WTC11 (cell line): Measurements from ENCODE around the gene STKLD1. TPM values are rescaled to one million over a fixed set of nuclear protein-coding genes. Genes with fewer than 3 reads are reported as not detected.

Source experiments
- ATAC-seq: fragments of 200-7000 bp; cut with Tn5 transposase; 2 replicates; pipeline ENCODE4 v1.10.0; 2021; ENCODE audit warnings: mild to moderate bottlenecking, moderate library complexity
- CTCF ChIA-PET: fragments of 300-600 bp; sonication (Branson Sonifier 250); formaldehyde crosslinking; loops from one replicate; lab custom pipeline; 2021; ENCODE audit warnings: antibody characterized with exemption; lab: Charles Lee
- POLR2A ChIA-PET: fragments of 350-600 bp; sonication (Branson Sonifier 250); formaldehyde crosslinking; loops from one replicate; lab custom pipeline; 2021; ENCODE audit warnings: antibody characterized with exemption; lab: Charles Lee
- DNase-seq: peaks from one replicate; pipeline ENCODE4 v3.0.0; 2021; ENCODE audit warnings: low spot score
- H3K27ac Mint-ChIP-seq: 2 replicates; pipeline ENCODE4 v1.8.0; 2021; ENCODE audit warnings: mixed read lengths
- H3K27me3 Mint-ChIP-seq: 2 replicates; pipeline ENCODE4 v1.8.0; 2021; ENCODE audit warnings: low read depth, mild to moderate bottlenecking, moderate library complexity, mixed read lengths
- H3K36me3 Mint-ChIP-seq: 2 replicates; pipeline ENCODE4 v1.8.0; 2021; ENCODE audit warnings: mixed read lengths
- H3K4me1 Mint-ChIP-seq: 2 replicates; pipeline ENCODE4 v1.8.0; 2022; ENCODE audit warnings: mixed read lengths
- H3K4me3 Mint-ChIP-seq: 2 replicates; pipeline ENCODE4 v1.8.0; 2021; ENCODE audit warnings: mild to moderate bottlenecking, moderate library complexity, mixed read lengths
- H3K9me3 Mint-ChIP-seq: 2 replicates; pipeline ENCODE4 v1.8.0; 2021; ENCODE audit warnings: mixed read lengths
- ESRRA ChIP-seq: sonication (generic); formaldehyde crosslinking; IDR thresholded peaks from 2 replicates; pipeline ENCODE4 v1.8.1; 2022; ENCODE audit warnings: mild to moderate bottlenecking, missing genetic modification reagents, borderline replicate concordance
- GRHL2 ChIP-seq: fragments of 250-450 bp; sonication (Bioruptor Pico); IDR thresholded peaks from 2 replicates; pipeline ENCODE4 v1.8.0; 2022; ENCODE audit warnings: mild to moderate bottlenecking, moderate library complexity; ENCODE audit not compliant: insufficient replicate concordance, severe bottlenecking
- HMGA2 ChIP-seq: fragments of 250-450 bp; sonication (Bioruptor Pico); IDR thresholded peaks from 2 replicates; pipeline ENCODE4 v1.4.0; 2021; ENCODE audit warnings: mild to moderate bottlenecking, moderate library complexity
- MYBL2 ChIP-seq: sonication (generic); formaldehyde crosslinking; IDR thresholded peaks from 2 replicates; pipeline ENCODE4 v1.8.1; 2023; ENCODE audit warnings: mild to moderate bottlenecking, moderate library complexity, missing genetic modification reagents
- OVOL2 ChIP-seq: fragments of 250-450 bp; sonication (Bioruptor Pico); IDR thresholded peaks from 2 replicates; pipeline ENCODE4 v1.9.0; 2021; ENCODE audit warnings: mild to moderate bottlenecking, borderline replicate concordance
- PRRX2 ChIP-seq: fragments of 250-450 bp; sonication (Bioruptor Pico); IDR thresholded peaks from 2 replicates; pipeline ENCODE4 v1.8.0; 2021; ENCODE audit warnings: mild to moderate bottlenecking
- SMAD3 ChIP-seq: sonication (generic); formaldehyde crosslinking; IDR thresholded peaks from 2 replicates; pipeline ENCODE4 v1.8.0; 2022; ENCODE audit warnings: missing genetic modification reagents, mild to moderate bottlenecking, borderline replicate concordance
- SMAD4 ChIP-seq: sonication (generic); formaldehyde crosslinking; IDR thresholded peaks from 2 replicates; pipeline ENCODE4 v1.8.0; 2022; ENCODE audit warnings: mild to moderate bottlenecking, missing genetic modification reagents
- ZBTB21 ChIP-seq: sonication (generic); formaldehyde crosslinking; IDR thresholded peaks from 2 replicates; pipeline ENCODE4 v1.8.1; 2023; ENCODE audit warnings: mild to moderate bottlenecking, missing genetic modification reagents, borderline replicate concordance
- ZNF121 ChIP-seq: sonication (generic); formaldehyde crosslinking; IDR thresholded peaks from 2 replicates; pipeline ENCODE4 v1.8.0; 2023; ENCODE audit warnings: missing genetic modification reagents
- total RNA-seq: library from RNA; stranded (reverse); gene quantifications from 3 replicates; pipeline ENCODE4 v1.2.3, GENCODE V29; 2021
- TF ChIP-seq, protein P1 (sequence below): sonication (generic); formaldehyde crosslinking; IDR thresholded peaks from 2 replicates; pipeline ENCODE4 v1.8.1; 2022; ENCODE audit warnings: mild to moderate bottlenecking, missing genetic modification reagents, moderate library complexity, borderline replicate concordance
- TF ChIP-seq, protein P2 (sequence below): sonication (generic); formaldehyde crosslinking; IDR thresholded peaks from 2 replicates; pipeline ENCODE4 v1.8.1; 2022; ENCODE audit warnings: missing genetic modification reagents, borderline replicate concordance
- TF ChIP-seq, protein P3 (sequence below): sonication (generic); formaldehyde crosslinking; IDR thresholded peaks from 2 replicates; pipeline ENCODE4 v1.8.0; 2022; ENCODE audit warnings: mild to moderate bottlenecking, missing genetic modification reagents
- TF ChIP-seq, protein P4 (sequence below): sonication (generic); formaldehyde crosslinking; IDR thresholded peaks from 2 replicates; pipeline ENCODE4 v1.8.0; 2022; ENCODE audit warnings: mild to moderate bottlenecking, missing genetic modification reagents
- TF ChIP-seq, protein P5 (sequence below): sonication (generic); formaldehyde crosslinking; IDR thresholded peaks from 2 replicates; pipeline ENCODE4 v1.8.1; 2023; ENCODE audit warnings: mild to moderate bottlenecking, missing genetic modification reagents, moderate library complexity
- TF ChIP-seq, protein P6 (sequence below): sonication (generic); formaldehyde crosslinking; IDR thresholded peaks from 2 replicates; pipeline ENCODE4 v1.8.1; 2022; ENCODE audit warnings: low read depth, mild to moderate bottlenecking, moderate library complexity, missing genetic modification reagents, borderline replicate concordance
- TF ChIP-seq, protein P7 (sequence below): sonication (generic); formaldehyde crosslinking; IDR thresholded peaks from 2 replicates; pipeline ENCODE4 v1.8.0; 2022; ENCODE audit warnings: mild to moderate bottlenecking, missing genetic modification reagents
- TF ChIP-seq, protein P8 (sequence below): sonication (generic); formaldehyde crosslinking; IDR thresholded peaks from 2 replicates; pipeline ENCODE4 v1.8.0; 2023; ENCODE audit warnings: missing genetic modification reagents, mild to moderate bottlenecking, borderline replicate concordance

The STKLD1 gene
- total RNA-seq, 1 experiment from 2014 or later = 0.98 TPM

DNA sequence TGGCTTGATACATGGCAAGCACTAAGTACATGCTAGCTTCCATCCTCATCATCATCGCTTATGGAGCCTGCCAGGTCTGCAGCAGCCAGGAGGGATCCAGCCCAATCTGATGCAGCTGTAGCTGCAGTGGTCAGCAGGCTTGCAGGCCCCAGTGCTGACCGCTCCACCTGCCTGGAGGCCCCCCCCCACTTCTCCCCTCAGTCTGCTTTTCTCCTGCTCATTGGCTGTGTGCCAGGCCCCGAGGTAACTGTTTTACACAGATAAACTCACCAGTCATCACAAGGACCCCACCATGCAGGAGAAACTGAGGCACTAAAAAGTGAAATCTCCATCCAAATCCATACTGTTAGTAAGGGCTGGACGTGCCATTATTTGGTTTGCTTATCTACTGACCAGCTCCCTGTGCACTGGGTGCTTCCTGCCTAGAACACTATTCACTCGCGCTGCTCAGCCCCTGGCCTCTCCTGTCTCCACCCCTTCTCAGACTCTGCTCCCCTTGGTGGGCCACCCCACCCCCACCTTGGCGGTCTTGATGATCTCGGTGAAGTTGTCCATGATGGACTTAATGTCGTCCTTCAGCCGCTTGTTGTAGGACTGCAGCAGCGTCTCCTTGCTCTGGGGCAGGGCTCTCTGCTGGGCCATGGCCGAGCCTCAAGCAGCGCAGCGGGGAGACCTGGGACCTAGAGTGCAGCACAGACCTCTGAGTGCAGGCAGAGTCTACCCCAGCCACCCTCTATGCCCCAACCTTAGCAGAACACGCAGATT, 30.0 kb upstream of the STKLD1 start:
- Mint-ChIP-seq H3K27ac (peak overlapping the region; percentile 96; the same call in 1 of the 2 replicates), H3K36me3 (peaks cover 70% of the 10 kb centered on the region), H3K4me3 (peak overlapping the region; percentile 99), H3K27me3 (no peaks in the 10 kb centered on the region; the same call in 1 of the 2 replicates), H3K9me3 (no peaks in the 10 kb centered on the region), H3K4me1 (peaks cover 29% of the 10 kb centered on the region)
- no peak for DNase-seq
- CTCF ChIA-PET = interaction anchor here (0.5 to 1.7 kb wide), 4 partner anchors 16 to 159 kb away, joined by 3 to 4 read pairs (median 4); no protein-coding TSS in a partner anchor
- no peak for ATAC-seq
- TF ChIP-seq, protein P1, sequence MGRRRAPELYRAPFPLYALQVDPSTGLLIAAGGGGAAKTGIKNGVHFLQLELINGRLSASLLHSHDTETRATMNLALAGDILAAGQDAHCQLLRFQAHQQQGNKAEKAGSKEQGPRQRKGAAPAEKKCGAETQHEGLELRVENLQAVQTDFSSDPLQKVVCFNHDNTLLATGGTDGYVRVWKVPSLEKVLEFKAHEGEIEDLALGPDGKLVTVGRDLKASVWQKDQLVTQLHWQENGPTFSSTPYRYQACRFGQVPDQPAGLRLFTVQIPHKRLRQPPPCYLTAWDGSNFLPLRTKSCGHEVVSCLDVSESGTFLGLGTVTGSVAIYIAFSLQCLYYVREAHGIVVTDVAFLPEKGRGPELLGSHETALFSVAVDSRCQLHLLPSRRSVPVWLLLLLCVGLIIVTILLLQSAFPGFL = no peak
- no peak for TF ChIP-seq MYBL2 (CRISPR knock-in tag)
- TF ChIP-seq GRHL2 (CRISPR knock-in tag) = no peak
- TF ChIP-seq, protein P2, sequence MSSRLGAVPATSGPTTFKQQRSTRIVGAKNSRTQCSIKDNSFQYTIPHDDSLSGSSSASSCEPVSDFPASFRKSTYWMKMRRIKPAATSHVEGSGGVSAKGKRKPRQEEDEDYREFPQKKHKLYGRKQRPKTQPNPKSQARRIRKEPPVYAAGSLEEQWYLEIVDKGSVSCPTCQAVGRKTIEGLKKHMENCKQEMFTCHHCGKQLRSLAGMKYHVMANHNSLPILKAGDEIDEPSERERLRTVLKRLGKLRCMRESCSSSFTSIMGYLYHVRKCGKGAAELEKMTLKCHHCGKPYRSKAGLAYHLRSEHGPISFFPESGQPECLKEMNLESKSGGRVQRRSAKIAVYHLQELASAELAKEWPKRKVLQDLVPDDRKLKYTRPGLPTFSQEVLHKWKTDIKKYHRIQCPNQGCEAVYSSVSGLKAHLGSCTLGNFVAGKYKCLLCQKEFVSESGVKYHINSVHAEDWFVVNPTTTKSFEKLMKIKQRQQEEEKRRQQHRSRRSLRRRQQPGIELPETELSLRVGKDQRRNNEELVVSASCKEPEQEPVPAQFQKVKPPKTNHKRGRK (CRISPR knock-in tag) = no peak
- TF ChIP-seq ZBTB21 (CRISPR knock-in tag) = no peak
- TF ChIP-seq PRRX2 (CRISPR knock-in tag) = no peak
- no peak for TF ChIP-seq ZNF121
- TF ChIP-seq SMAD3 (CRISPR knock-in tag) = no peak
- TF ChIP-seq, protein P3, sequence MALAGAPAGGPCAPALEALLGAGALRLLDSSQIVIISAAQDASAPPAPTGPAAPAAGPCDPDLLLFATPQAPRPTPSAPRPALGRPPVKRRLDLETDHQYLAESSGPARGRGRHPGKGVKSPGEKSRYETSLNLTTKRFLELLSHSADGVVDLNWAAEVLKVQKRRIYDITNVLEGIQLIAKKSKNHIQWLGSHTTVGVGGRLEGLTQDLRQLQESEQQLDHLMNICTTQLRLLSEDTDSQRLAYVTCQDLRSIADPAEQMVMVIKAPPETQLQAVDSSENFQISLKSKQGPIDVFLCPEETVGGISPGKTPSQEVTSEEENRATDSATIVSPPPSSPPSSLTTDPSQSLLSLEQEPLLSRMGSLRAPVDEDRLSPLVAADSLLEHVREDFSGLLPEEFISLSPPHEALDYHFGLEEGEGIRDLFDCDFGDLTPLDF (CRISPR knock-in tag) = no peak
- TF ChIP-seq, protein P4, sequence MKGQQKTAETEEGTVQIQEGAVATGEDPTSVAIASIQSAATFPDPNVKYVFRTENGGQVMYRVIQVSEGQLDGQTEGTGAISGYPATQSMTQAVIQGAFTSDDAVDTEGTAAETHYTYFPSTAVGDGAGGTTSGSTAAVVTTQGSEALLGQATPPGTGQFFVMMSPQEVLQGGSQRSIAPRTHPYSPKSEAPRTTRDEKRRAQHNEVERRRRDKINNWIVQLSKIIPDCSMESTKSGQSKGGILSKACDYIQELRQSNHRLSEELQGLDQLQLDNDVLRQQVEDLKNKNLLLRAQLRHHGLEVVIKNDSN (CRISPR knock-in tag) = no peak
- no peak for TF ChIP-seq ESRRA (CRISPR knock-in tag)
- TF ChIP-seq, protein P5, sequence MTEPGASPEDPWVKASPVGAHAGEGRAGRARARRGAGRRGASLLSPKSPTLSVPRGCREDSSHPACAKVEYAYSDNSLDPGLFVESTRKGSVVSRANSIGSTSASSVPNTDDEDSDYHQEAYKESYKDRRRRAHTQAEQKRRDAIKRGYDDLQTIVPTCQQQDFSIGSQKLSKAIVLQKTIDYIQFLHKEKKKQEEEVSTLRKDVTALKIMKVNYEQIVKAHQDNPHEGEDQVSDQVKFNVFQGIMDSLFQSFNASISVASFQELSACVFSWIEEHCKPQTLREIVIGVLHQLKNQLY (CRISPR knock-in tag) = no peak
- TF ChIP-seq OVOL2 (CRISPR knock-in tag) = no peak
- no peak for TF ChIP-seq SMAD4
- no peak for TF ChIP-seq HMGA2 (CRISPR knock-in tag)
- TF ChIP-seq, protein P6, sequence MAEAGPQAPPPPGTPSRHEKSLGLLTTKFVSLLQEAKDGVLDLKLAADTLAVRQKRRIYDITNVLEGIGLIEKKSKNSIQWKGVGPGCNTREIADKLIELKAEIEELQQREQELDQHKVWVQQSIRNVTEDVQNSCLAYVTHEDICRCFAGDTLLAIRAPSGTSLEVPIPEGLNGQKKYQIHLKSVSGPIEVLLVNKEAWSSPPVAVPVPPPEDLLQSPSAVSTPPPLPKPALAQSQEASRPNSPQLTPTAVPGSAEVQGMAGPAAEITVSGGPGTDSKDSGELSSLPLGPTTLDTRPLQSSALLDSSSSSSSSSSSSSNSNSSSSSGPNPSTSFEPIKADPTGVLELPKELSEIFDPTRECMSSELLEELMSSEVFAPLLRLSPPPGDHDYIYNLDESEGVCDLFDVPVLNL (CRISPR knock-in tag) = no peak
- TF ChIP-seq, protein P7, sequence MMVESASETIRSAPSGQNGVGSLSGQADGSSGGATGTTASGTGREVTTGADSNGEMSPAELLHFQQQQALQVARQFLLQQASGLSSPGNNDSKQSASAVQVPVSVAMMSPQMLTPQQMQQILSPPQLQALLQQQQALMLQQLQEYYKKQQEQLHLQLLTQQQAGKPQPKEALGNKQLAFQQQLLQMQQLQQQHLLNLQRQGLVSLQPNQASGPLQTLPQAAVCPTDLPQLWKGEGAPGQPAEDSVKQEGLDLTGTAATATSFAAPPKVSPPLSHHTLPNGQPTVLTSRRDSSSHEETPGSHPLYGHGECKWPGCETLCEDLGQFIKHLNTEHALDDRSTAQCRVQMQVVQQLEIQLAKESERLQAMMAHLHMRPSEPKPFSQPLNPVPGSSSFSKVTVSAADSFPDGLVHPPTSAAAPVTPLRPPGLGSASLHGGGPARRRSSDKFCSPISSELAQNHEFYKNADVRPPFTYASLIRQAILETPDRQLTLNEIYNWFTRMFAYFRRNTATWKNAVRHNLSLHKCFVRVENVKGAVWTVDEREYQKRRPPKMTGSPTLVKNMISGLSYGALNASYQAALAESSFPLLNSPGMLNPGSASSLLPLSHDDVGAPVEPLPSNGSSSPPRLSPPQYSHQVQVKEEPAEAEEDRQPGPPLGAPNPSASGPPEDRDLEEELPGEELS (CRISPR knock-in tag) = no peak
- TF ChIP-seq, protein P8, sequence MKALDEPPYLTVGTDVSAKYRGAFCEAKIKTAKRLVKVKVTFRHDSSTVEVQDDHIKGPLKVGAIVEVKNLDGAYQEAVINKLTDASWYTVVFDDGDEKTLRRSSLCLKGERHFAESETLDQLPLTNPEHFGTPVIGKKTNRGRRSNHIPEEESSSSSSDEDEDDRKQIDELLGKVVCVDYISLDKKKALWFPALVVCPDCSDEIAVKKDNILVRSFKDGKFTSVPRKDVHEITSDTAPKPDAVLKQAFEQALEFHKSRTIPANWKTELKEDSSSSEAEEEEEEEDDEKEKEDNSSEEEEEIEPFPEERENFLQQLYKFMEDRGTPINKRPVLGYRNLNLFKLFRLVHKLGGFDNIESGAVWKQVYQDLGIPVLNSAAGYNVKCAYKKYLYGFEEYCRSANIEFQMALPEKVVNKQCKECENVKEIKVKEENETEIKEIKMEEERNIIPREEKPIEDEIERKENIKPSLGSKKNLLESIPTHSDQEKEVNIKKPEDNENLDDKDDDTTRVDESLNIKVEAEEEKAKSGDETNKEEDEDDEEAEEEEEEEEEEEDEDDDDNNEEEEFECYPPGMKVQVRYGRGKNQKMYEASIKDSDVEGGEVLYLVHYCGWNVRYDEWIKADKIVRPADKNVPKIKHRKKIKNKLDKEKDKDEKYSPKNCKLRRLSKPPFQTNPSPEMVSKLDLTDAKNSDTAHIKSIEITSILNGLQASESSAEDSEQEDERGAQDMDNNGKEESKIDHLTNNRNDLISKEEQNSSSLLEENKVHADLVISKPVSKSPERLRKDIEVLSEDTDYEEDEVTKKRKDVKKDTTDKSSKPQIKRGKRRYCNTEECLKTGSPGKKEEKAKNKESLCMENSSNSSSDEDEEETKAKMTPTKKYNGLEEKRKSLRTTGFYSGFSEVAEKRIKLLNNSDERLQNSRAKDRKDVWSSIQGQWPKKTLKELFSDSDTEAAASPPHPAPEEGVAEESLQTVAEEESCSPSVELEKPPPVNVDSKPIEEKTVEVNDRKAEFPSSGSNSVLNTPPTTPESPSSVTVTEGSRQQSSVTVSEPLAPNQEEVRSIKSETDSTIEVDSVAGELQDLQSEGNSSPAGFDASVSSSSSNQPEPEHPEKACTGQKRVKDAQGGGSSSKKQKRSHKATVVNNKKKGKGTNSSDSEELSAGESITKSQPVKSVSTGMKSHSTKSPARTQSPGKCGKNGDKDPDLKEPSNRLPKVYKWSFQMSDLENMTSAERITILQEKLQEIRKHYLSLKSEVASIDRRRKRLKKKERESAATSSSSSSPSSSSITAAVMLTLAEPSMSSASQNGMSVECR (CRISPR knock-in tag) = no peak
- POLR2A ChIA-PET = interaction anchor here (0.8 kb wide), 1 partner anchor 11 kb away, joined by 4 read pairs; no protein-coding TSS in a partner anchor
